ENCODE data around the gene CD48.
"Not testable (repeated sequence)": the region's sequence is repeated elsewhere in the genome, so short reads cannot be mapped to it uniquely, and the experiment has no call there.

Gene CD48

DNA sequence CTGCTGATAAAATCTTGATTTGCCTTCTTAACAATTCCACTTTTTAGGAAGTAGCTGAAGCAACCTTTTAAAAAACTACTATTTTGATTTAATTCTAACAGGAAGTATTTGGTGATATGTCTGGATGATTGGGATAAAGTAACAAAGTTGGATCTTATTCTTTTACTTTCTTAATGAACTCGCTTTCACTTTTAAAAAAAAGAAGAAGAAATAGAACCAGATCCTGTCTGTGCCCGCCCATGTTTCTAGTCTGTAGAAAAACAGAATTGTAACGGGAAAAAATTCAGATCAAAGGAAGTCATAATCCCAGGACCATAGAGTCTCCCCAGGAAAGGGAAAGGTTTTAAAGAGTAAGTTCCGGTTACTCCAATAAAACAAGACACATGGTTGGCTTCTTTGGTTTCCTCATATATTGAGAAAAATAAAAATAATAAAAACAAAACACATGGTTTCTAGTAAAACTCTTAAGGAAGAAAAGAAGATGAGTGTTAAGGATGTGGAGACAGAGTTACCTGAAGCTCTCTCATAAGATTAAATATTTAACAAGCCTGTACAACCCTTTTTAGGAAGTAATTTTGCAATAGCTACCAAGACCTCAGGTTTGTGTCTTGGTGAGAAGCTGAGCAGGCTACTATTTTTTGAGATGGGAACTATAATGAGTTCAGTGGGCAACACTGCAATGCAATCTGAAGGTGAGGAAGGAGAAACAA lies 4.9 kb downstream of the CD48 start:
- H3K4me3 ChIP-seq (ENCODE audit: low read depth, low read length) = no peak overlapping the region

DNA sequence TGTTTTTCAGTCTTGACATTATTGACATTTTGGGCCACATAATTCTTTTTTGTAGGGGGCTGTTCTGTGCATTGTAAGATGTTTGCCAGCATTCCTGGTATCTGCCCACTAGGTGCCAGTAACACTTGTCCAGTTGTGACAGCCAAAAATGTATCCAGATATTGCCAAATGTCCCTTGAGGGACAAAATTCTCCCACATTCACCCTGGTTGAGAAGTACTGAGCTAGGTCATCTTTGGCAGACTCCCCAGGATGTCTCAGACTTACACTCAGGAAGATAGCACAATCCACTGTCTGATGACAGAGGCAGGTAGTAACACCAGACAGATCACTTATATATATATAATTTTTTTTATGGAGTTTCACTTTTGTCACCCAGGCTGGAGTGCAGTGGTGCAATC lies 5.9 kb downstream of the CD48 start:
- in situ Hi-C loops (cut with HindIII; ENCODE audit: low sequenced_read_pairs) = no loop called here
- DNase-seq (ENCODE audit: low read depth) = no peak
- TF ChIP-seq, protein P1, sequence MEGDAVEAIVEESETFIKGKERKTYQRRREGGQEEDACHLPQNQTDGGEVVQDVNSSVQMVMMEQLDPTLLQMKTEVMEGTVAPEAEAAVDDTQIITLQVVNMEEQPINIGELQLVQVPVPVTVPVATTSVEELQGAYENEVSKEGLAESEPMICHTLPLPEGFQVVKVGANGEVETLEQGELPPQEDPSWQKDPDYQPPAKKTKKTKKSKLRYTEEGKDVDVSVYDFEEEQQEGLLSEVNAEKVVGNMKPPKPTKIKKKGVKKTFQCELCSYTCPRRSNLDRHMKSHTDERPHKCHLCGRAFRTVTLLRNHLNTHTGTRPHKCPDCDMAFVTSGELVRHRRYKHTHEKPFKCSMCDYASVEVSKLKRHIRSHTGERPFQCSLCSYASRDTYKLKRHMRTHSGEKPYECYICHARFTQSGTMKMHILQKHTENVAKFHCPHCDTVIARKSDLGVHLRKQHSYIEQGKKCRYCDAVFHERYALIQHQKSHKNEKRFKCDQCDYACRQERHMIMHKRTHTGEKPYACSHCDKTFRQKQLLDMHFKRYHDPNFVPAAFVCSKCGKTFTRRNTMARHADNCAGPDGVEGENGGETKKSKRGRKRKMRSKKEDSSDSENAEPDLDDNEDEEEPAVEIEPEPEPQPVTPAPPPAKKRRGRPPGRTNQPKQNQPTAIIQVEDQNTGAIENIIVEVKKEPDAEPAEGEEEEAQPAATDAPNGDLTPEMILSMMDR (IDR thresholded peaks at IDR 0.05; ENCODE audit: low read depth, low read length, missing control alignments) = no peak
- no peak overlapping the region for H3K4me3 ChIP-seq (ENCODE audit: low read depth, low read length)

More for the DNA sequence above, 4.9 kb downstream of the CD48 start:
- in situ Hi-C loops (cut with HindIII; ENCODE audit: low sequenced_read_pairs) = no loop called here
- TF ChIP-seq, protein P1 (IDR thresholded peaks at IDR 0.05; ENCODE audit: low read depth, low read length, missing control alignments) = no peak
- no peak for DNase-seq (ENCODE audit: low read depth)

DNA sequence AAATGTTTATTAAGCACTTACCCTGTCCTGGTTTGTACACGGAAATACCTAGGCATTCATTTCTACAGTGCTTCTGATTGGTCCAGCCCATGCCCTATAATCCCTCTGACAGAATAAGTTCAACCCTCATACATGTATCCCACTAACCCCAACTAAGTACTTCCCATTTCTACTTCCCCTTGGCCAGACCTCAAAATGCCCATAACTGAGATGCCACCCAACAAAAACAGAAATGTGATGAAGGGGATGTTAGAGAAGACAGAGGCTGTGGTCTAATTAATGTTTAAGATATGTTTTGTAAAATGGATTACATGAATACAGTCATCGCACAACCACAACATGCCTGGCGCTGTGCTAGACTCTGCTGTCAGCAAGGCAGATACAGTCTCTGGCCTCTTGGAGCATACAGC lies 6.4 kb downstream of the CD48 start:
- H3K4me3 ChIP-seq (ENCODE audit: low read depth, low read length); DNase-seq (ENCODE audit: low read depth); in situ Hi-C loops (cut with HindIII; ENCODE audit: low sequenced_read_pairs): not testable (repeated sequence)

DNA sequence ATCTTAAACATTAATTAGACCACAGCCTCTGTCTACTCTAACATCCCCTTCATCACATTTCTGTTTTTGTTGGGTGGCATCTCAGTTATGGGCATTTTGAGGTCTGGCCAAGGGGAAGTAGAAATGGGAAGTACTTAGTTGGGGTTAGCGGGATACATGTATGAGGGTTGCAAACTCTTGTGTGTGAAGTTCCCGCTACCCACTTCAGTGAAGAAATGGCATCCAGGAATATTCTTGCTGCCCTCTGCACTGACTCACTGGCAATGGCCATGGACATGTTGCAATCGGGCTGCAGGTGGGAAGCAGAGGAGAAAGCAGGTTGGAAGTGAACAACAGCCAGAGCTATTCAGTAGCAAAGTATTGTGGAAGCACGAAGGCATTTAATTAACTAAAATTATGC lies 7.4 kb downstream of the CD48 start:
- no peak overlapping the region for H3K4me3 ChIP-seq (ENCODE audit: low read depth, low read length)
- TF ChIP-seq, protein P1 (IDR thresholded peaks at IDR 0.05; ENCODE audit: low read depth, low read length, missing control alignments) = no peak
- no peak for DNase-seq (ENCODE audit: low read depth)
- in situ Hi-C loops (cut with HindIII; ENCODE audit: low sequenced_read_pairs) = no loop called here

DNA sequence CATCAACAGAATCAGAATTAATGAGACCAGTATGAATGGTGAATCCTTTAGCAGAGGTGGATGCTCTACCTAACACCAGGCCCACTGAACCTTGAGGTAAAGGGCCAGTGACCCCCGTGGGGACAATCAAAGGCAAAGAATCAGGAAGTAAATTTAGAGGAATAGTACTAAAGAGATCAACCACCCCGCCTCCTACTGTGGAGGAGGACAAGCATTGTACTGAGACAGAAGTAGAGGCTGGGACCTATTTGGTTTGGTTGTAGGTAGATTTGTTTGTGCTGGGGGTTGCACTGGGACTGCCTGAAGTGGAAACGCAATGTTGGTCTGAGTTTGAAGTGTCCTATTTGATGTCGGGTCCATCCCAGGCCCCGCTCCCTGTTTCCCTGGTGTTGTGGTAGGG lies 9.5 kb downstream of the CD48 start:
- in situ Hi-C loops (cut with HindIII; ENCODE audit: low sequenced_read_pairs) = no loop called here
- TF ChIP-seq, protein P1 (IDR thresholded peaks at IDR 0.05; ENCODE audit: low read depth, low read length, missing control alignments) = no peak
- no peak overlapping the region for H3K4me3 ChIP-seq (ENCODE audit: low read depth, low read length)
- DNase-seq (ENCODE audit: low read depth) = no peak

DNA sequence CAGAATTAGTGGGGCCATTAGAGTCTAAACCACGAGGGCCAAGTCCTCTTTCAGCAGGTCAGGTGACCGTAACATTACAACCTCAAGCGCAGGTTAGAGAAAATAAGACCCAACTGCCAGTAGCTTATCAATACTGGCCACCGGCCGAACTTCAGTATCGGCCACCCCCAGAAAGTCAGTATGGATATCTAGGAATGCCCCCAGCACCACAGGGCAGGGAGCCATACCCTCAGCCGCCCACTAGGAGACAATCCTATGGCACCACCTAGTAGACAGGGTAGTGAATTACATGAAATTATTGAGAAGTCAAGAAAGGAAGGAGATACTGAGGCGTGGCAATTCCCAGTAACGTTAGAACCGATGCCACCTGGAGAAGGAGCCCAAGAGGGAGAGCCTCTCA lies 19.2 kb downstream of the CD48 start:
- DNase-seq (ENCODE audit: low read depth); H3K4me3 ChIP-seq (ENCODE audit: low read depth, low read length); in situ Hi-C loops (cut with HindIII; ENCODE audit: low sequenced_read_pairs): not testable (repeated sequence)

DNA sequence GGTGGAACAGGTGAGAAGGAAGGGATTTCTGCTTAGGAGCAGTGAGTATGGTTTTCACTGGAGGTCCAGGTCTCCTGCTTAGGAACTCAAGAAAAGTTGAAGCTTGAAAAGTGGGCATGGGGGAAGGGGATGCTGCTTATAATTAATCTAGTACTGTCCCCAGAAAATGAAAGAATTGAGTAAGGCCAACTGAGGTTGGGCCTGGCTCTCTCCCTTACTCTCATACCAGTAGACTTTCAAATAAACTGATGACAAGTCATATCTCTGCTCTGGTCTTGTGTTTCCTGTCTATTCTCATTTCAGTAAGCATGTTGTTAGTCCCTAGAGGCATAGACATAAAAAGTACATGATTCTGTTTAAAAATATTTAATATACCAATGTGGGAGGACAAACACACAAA lies 26.4 kb downstream of the CD48 start:
- H3K4me3 ChIP-seq (ENCODE audit: low read depth, low read length) = no peak overlapping the region
- TF ChIP-seq, protein P1 (IDR thresholded peaks at IDR 0.05; ENCODE audit: low read depth, low read length, missing control alignments) = no peak
- in situ Hi-C loops (cut with HindIII; ENCODE audit: low sequenced_read_pairs) = no loop called here
- no peak for DNase-seq (ENCODE audit: low read depth)

All from astrocyte of the cerebellum (primary cell).